Body of pancreas (tissue), 4 donors: ENCODE results near the gene HSPG2.

Experiments used
- POLR2A ChIP-seq, 3 donors: fragments of 450-650 bp; IDR thresholded peaks; one replicate each; pipeline ENCODE4 v1.6.1; 2016; ENCODE audit warnings: antibody characterized with exemption in 3 of 3, mild to moderate bottlenecking in 2 of 3
- TF ChIP-seq, protein P1 (sequence below), 7 experiments: fragments of 450-650 bp in 4 of 7; fragments of 200-600 bp in 3 of 7; sonication (generic) in 3 of 7; IDR thresholded peaks; one replicate each; pipeline ENCODE4 v1.5.1; 2016 to 2019; ENCODE audit warnings: antibody characterized with exemption in 7 of 7

GRCh38 chr1:21870611-21871010, 66.5 kb downstream of the HSPG2 start:
- TF ChIP-seq, protein P1, sequence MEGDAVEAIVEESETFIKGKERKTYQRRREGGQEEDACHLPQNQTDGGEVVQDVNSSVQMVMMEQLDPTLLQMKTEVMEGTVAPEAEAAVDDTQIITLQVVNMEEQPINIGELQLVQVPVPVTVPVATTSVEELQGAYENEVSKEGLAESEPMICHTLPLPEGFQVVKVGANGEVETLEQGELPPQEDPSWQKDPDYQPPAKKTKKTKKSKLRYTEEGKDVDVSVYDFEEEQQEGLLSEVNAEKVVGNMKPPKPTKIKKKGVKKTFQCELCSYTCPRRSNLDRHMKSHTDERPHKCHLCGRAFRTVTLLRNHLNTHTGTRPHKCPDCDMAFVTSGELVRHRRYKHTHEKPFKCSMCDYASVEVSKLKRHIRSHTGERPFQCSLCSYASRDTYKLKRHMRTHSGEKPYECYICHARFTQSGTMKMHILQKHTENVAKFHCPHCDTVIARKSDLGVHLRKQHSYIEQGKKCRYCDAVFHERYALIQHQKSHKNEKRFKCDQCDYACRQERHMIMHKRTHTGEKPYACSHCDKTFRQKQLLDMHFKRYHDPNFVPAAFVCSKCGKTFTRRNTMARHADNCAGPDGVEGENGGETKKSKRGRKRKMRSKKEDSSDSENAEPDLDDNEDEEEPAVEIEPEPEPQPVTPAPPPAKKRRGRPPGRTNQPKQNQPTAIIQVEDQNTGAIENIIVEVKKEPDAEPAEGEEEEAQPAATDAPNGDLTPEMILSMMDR (IDR thresholded peaks at IDR 0.05) = no peak
- TF ChIP-seq POLR2A (IDR thresholded peaks at IDR 0.05) = no peak
